Uterine smooth muscle cell (primary cell): ENCODE measurements around the gene PPP2CA. TPM values are rescaled to one million over a fixed set of nuclear protein-coding genes. Genes with fewer than 3 reads are reported as not detected.

Experiments
- total RNA-seq: library from RNA; depleted of rRNA; stranded (reverse); fragments of >200 nt; gene quantifications from 2 replicates; pipeline ENCODE4 v1.2.3, GENCODE V29; 2014

PPP2CA gene
- total RNA-seq: 117 and 223 TPM in 2 replicates

DNA sequence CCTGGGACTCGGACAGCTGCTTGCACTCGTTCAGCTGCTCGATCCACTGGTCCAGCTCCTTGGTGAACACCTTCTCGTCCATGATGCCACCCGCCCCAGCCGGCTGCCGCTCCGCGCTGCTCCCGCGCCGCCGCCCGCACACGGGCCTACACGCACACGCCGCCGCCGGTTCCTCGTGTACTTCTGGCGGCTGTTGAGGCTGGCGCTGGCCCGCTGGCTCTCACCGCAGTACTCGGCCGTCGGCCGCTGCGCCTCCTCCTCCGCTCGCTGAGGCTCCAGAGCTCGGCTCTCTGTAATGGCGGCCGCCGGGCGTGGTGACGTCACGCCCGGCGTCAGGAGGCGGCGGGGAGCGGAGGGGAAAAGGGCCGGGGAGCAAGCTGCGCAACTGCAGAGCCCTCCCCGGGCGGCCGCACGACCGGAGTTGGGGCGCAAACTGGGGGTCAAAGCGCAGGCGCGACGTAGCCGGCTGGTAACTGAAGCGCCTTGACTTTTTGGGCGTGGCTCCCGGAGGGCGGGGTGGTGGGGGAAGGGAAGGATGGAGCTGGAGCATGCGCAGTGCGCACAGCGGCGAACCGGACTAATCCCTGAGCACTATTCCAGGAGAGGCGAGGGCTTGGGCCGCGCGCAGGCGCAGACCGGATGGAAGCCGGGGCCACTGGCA, at the start of gene PPP2CA:
PPP2CA (minus strand) TSS at position 294 of the 661 bp plus-strand sequence; CDS start at position 82, 212 bp downstream.

DNA sequence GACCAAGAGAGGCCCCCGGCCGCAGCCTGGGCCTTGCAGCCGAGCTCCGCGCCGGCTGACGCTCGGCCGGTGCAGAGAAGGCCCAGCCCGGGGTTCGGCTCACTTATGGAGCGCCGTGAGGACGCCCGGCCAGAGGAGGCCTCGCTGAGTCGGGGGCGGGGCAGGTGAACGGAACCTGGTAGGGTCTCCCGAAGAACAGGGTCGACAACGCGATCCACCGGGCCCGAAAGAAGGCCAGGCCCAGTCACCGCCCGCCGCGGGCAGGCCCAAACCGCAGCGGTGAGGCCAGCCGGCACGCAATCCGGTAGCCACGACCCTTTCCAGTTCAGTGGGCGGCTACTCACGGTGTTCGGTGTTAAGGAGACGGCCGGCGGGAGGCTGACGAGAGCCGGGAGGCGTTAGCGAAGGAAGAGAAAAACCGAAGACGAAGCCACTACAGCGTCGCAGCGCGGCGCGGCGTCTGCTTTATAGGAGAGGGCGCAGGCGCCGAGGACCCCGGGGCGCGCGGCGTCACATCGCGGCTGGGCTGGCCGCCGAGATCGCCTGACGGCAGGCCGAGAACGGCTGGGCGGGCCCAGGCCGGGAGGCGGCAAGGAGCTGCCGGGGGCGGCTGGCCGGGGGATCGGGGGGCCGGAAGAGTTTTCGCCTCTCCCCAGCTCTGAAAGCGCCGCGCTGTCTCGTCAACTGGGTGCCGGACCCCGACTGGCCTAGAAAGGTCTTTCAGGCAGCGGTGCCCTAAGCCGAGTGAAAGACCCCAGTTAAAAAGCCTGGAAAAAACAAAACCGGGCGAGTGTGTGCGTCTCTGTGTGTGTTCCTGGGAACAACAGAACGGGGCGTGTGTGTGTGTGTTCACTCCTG, 49.1 kb downstream of the PPP2CA start, which contains the start of gene SKP1:
SKP1 (minus strand) TSS at position 440 of the 858 bp plus-strand sequence. CDS start 2,928 bp downstream, outside the sequence.

Other genes with a start within 250 kb of the PPP2CA start
- 353 and 470 TPM in 2 replicates for gene VDAC1, start 221.1 kb downstream of the PPP2CA start, total RNA-seq
- 0.37 and 2.0 TPM in 2 replicates for gene TCF7, start 111.4 kb downstream of the PPP2CA start, total RNA-seq
- 236 and 284 TPM in 2 replicates for gene SKP1, start 49.1 kb downstream of the PPP2CA start, total RNA-seq
- 2.0 and 4.6 TPM in 2 replicates for gene CDKL3, start 141.1 kb upstream of the PPP2CA start, total RNA-seq
- 28.0 and 28.2 TPM in 2 replicates for gene UBE2B, start 145.5 kb upstream of the PPP2CA start, total RNA-seq
- gene CDKN2AIPNL, start 185.8 kb upstream of the PPP2CA start, total RNA-seq: 23.6 and 42.1 TPM in 2 replicates